IMR-90 (cell line): Measurements from ENCODE around the gene AFG1L. TPM values are rescaled to one million over a fixed set of nuclear protein-coding genes. Genes with fewer than 3 reads are reported as not detected.

Source experiments
- ATAC-seq: fragments of 200-7000 bp; cut with Tn5 transposase; 2 replicates; pipeline ENCODE4 v1.9.1; 2020; ENCODE audit warnings: low read depth, mild to moderate bottlenecking, moderate library complexity
- BruUV-seq: library from RNA; stranded (reverse); fragments of 400-500 nt; replicated peaks from 2 replicates; lab custom pipeline; 2021; lab: Mats Ljungman, UMichigan
- CTCF ChIA-PET: fragments of 300-600 bp; formaldehyde crosslinking; extraction: SDS; loops from one replicate; lab custom pipeline; 2021; ENCODE audit warnings: antibody characterized with exemption; lab: Yijun Ruan, JAX
- POLR2A ChIA-PET: fragments of 300-600 bp; sonication (Branson Sonifier 250); formaldehyde crosslinking; loops from one replicate; lab custom pipeline; 2022; ENCODE audit warnings: antibody characterized with exemption; ENCODE audit not compliant: unreplicated experiment; lab: Charles Lee
- DNase-seq: peaks from one replicate; pipeline ENCODE4 v3.0.0; 2013
- H2AFZ ChIP-seq: replicated peaks from 2 replicates; pipeline ENCODE3; 2013; ENCODE audit warnings: low read length, mild to moderate bottlenecking; ENCODE audit not compliant: poor library complexity
- H2AK5ac ChIP-seq: 2 replicates; pipeline ENCODE4 v1.6.1; 2013; ENCODE audit warnings: low read depth, low read length, inconsistent platforms
- H2AK9ac ChIP-seq: replicated peaks from 2 replicates; pipeline ENCODE3; 2013; ENCODE audit warnings: mild to moderate bottlenecking, low read depth, low read length, moderate library complexity; ENCODE audit not compliant: poor library complexity
- H2BK120ac ChIP-seq: 2 replicates; pipeline ENCODE4 v1.6.1; 2013; ENCODE audit warnings: low read depth, low read length, inconsistent platforms
- H2BK15ac ChIP-seq: 3 replicates; pipeline ENCODE4 v1.6.1; 2013; ENCODE audit warnings: low read depth, low read length, inconsistent platforms
- H2BK20ac ChIP-seq: 2 replicates; pipeline ENCODE4 v1.6.1; 2013; ENCODE audit warnings: low read depth, mild to moderate bottlenecking, inconsistent platforms, low read length, moderate library complexity
- H2BK5ac ChIP-seq: 2 replicates; pipeline ENCODE4 v1.6.1; 2013; ENCODE audit warnings: mild to moderate bottlenecking, low read depth, low read length, inconsistent platforms; ENCODE audit not compliant: poor library complexity, severe bottlenecking
- H3K14ac ChIP-seq: replicated peaks from 2 replicates; pipeline ENCODE4 v1.6.1; 2013; ENCODE audit warnings: low read depth, low read length, inconsistent platforms
- H3K18ac ChIP-seq: 2 replicates; pipeline ENCODE4 v1.6.1; 2013; ENCODE audit warnings: low read depth, low read length, control low read depth
- H3K23ac ChIP-seq: 2 replicates; pipeline ENCODE4 v1.6.1; 2013; ENCODE audit warnings: low read depth, low read length, inconsistent platforms
- H3K27ac ChIP-seq: 2 replicates; pipeline ENCODE4 v1.5.1; 2013; ENCODE audit warnings: mild to moderate bottlenecking, control low read depth, low read length; ENCODE audit not compliant: insufficient read depth
- H3K27me3 ChIP-seq: 2 replicates; pipeline ENCODE4 v1.6.1; 2013; ENCODE audit warnings: low read length; ENCODE audit not compliant: control insufficient read depth, insufficient read depth
- H3K36me3 ChIP-seq: 2 replicates; pipeline ENCODE4 v1.6.1; 2013; ENCODE audit warnings: low read length, mixed read lengths; ENCODE audit not compliant: control insufficient read depth, insufficient read depth
- H3K4ac ChIP-seq: 2 replicates; pipeline ENCODE4 v1.6.1; 2013; ENCODE audit warnings: low read depth, low read length, inconsistent platforms
- H3K4me1 ChIP-seq: 2 replicates; pipeline ENCODE4 v1.6.1; 2013; ENCODE audit warnings: low read length, mixed read lengths; ENCODE audit not compliant: control insufficient read depth, insufficient read depth
- H3K4me2 ChIP-seq: 2 replicates; pipeline ENCODE4 v1.6.1; 2013; ENCODE audit warnings: low read depth, mild to moderate bottlenecking, control low read depth, low read length, moderate library complexity
- H3K4me3 ChIP-seq: 2 replicates; pipeline ENCODE4 v1.5.1; 2013; ENCODE audit warnings: low read depth, mild to moderate bottlenecking, control low read depth, low read length, moderate library complexity; ENCODE audit not compliant: insufficient read depth
- H3K56ac ChIP-seq: 2 replicates; pipeline ENCODE4 v1.6.1; 2013; ENCODE audit warnings: low read length, inconsistent platforms; ENCODE audit not compliant: insufficient read depth; ENCODE audit errors: extremely low read depth
- H3K79me1 ChIP-seq, 2 experiments: 2 replicates each; pipeline ENCODE4 v1.6.1; 2013; ENCODE audit warnings: low read length in 2 of 2, inconsistent platforms in 1 of 2, low read depth in 1 of 2
- H3K9ac ChIP-seq: 2 replicates; pipeline ENCODE4 v1.6.1; 2013; ENCODE audit warnings: low read depth, low read length, control low read depth
- H3K9me1 ChIP-seq: 2 replicates; pipeline ENCODE4 v1.6.1; 2013; ENCODE audit warnings: low read length, inconsistent platforms; ENCODE audit not compliant: insufficient read depth
- H3K9me3 ChIP-seq: 2 replicates; pipeline ENCODE4 v1.6.1; 2013; ENCODE audit warnings: low read length; ENCODE audit not compliant: control insufficient read depth, insufficient read depth
- H4K20me1 ChIP-seq: 2 replicates; pipeline ENCODE4 v1.6.1; 2013; ENCODE audit warnings: low read length, inconsistent platforms; ENCODE audit not compliant: insufficient read depth
- H4K5ac ChIP-seq: 2 replicates; pipeline ENCODE4 v1.6.1; 2013; ENCODE audit warnings: mild to moderate bottlenecking, low read depth, low read length, control low read depth
- H4K8ac ChIP-seq, 2 experiments: 2 replicates each; pipeline ENCODE4 v1.6.1; 2013; ENCODE audit warnings: low read depth in 2 of 2, low read length in 2 of 2, control low read depth in 1 of 2, inconsistent platforms in 1 of 2
- H4K91ac ChIP-seq: 2 replicates; pipeline ENCODE4 v1.6.1; 2013; ENCODE audit warnings: low read depth, low read length, inconsistent platforms; ENCODE audit not compliant: insufficient read depth
- CEBPB ChIP-seq: IDR thresholded peaks from 2 replicates; pipeline ENCODE4 v1.6.1; 2012; ENCODE audit warnings: low read depth, low read length, improper control_type of control experiment
- CHD1 ChIP-seq: IDR thresholded peaks from 2 replicates; pipeline ENCODE4 v1.6.1; 2012; ENCODE audit warnings: low read depth, low read length, improper control_type of control experiment
- FOS ChIP-seq: fragments of 150-350 bp; IDR thresholded peaks from 2 replicates; pipeline ENCODE4 v1.6.1; 2016; ENCODE audit warnings: low read depth, low read length
- RAD21 ChIP-seq: IDR thresholded peaks from 2 replicates; pipeline ENCODE4 v1.6.1; 2012; ENCODE audit warnings: low read length, improper control_type of control experiment
- SMC3 ChIP-seq: fragments of 150-350 bp; IDR thresholded peaks from 2 replicates; pipeline ENCODE4 v1.6.1; 2016; ENCODE audit warnings: low read depth, mild to moderate bottlenecking, antibody characterized with exemption, low read length, moderate library complexity
- WGBS, 2 experiments: methylation state at CpG; one replicate each; pipeline versions ENCODE4 v1.1.5 to v1.1.7; 2013; ENCODE audit warnings: missing lambda C conversion rate in 2 of 2; ENCODE audit not compliant: insufficient read length in 1 of 2; ENCODE audit errors: extremely low coverage in 2 of 2; 5-methylcytosine and 5-hydroxymethylcytosine counted together
- dilution Hi-C: fragments of 300-500 bp; cut with HindIII; formaldehyde crosslinking; loops from one replicate; pipeline ENCODE4 v1.14.3; 2018; ENCODE audit warnings: low sequenced_read_pairs; ENCODE audit not compliant: unreplicated experiment
- in situ Hi-C: fragments of 300-500 bp; cut with MboI; formaldehyde crosslinking; loops from 3 replicates; pipeline ENCODE4 v1.14.3; 2019; ENCODE audit warnings: low sequenced_read_pairs, inconsistent platforms, mixed read lengths
- intact Hi-C: fragments of 100-400 bp; cut with micrococcal nuclease; formaldehyde crosslinking; loops from 2 replicates; pipeline ENCODE4 v1.10.0; 2022
- polyA plus RNA-seq, 3 experiments: library from polyadenylated mRNA; depleted of rRNA; stranded (reverse); fragments of >200 nt; gene quantifications; 2 replicates each; pipeline ENCODE4 v1.2.3, GENCODE V29; 2012; ENCODE audit warnings: low replicate concordance in 1 of 3
- total RNA-seq: library from RNA; depleted of rRNA; stranded (reverse); fragments of >200 nt; gene quantifications from 2 replicates; pipeline ENCODE4 v1.2.3, GENCODE V29; 2012
- TF ChIP-seq, protein P1 (sequence below): fragments of 150-350 bp; IDR thresholded peaks from 2 replicates; pipeline ENCODE4 v1.6.1; 2017; ENCODE audit warnings: mild to moderate bottlenecking, antibody characterized with exemption, low read length, low read depth

AFG1L gene
- total and polyA plus RNA-seq, 2 of the 4 experiments (the other 2 are of a cell fraction) = 1.0 to 2.0 TPM

- no peaks in the 10 kb centered on the region for H3K36me3 ChIP-seq
- no peaks in the 10 kb centered on the region for H4K20me1 ChIP-seq
- BruUV-seq = no TSS peak
- in situ Hi-C loops (no loop called here), dilution Hi-C loops (no loop called here), intact Hi-C loops (no loop called here)
- no peak overlapping the region for H3K4me2 ChIP-seq
- H2AK9ac ChIP-seq = no peak overlapping the region
- H3K4ac ChIP-seq = no peak overlapping the region
- WGBS, 2 experiments = 100% methylated on average over 1 of the region's 2 CpGs; no CpG with 5 or more reads in 1 of the 2 experiments
- no peaks in the 10 kb centered on the region for H3K9me1 ChIP-seq
- no peak overlapping the region for H2BK15ac ChIP-seq
- H3K27me3 ChIP-seq = no peaks in the 10 kb centered on the region
- H2BK120ac ChIP-seq = no peak overlapping the region
- no peak overlapping the region for H4K8ac ChIP-seq
- H3K4me1 ChIP-seq = no peaks in the 10 kb centered on the region
- no peak overlapping the region for H4K91ac ChIP-seq
- H2BK20ac ChIP-seq = no peak overlapping the region
- no peak overlapping the region for H2AFZ ChIP-seq
- no peak overlapping the region for H3K18ac ChIP-seq
- no peak overlapping the region for H3K27ac ChIP-seq
- H3K23ac ChIP-seq = no peak overlapping the region
- H4K5ac ChIP-seq = no peak overlapping the region
- ATAC-seq (no peak), DNase-seq (no peak)
- ChIA-PET CTCF (no interaction called here), POLR2A (no interaction called here)
- H3K14ac ChIP-seq = no peak overlapping the region
- H3K9ac ChIP-seq = no peak overlapping the region
- no peaks in the 10 kb centered on the region for H3K79me1 ChIP-seq
- no peak overlapping the region for H2AK5ac ChIP-seq
- TF ChIP-seq, protein P1, sequence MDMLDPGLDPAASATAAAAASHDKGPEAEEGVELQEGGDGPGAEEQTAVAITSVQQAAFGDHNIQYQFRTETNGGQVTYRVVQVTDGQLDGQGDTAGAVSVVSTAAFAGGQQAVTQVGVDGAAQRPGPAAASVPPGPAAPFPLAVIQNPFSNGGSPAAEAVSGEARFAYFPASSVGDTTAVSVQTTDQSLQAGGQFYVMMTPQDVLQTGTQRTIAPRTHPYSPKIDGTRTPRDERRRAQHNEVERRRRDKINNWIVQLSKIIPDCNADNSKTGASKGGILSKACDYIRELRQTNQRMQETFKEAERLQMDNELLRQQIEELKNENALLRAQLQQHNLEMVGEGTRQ = no peak
- TF ChIP-seq SMC3 (no peak), CHD1 (no peak), FOS (no peak), CEBPB (no peak), RAD21 (no peak)
- H3K4me3 ChIP-seq = no peak overlapping the region
- no peak overlapping the region for H2BK5ac ChIP-seq
- H3K56ac ChIP-seq = no peak overlapping the region
- H3K9me3 ChIP-seq = no peaks in the 10 kb centered on the region
Observed at GRCh38 chr6:108341372-108341771, 46.5 kb downstream of the AFG1L start.
